HEK293 (cell line): ENCODE data around the gene PDCL3.

Experiments
- GFI1B ChIP-seq: fragments of 450-650 bp; formaldehyde crosslinking; IDR thresholded peaks from 2 replicates; pipeline ENCODE4 v1.5.1; 2016; ENCODE audit warnings: missing biosample characterization, missing genetic modification characterization
- KLF8 ChIP-seq: fragments of 450-650 bp; formaldehyde crosslinking; IDR thresholded peaks from 2 replicates; pipeline ENCODE4 v1.5.1; 2016; ENCODE audit warnings: missing biosample characterization, missing genetic modification characterization
- SALL2 ChIP-seq: fragments of 450-650 bp; formaldehyde crosslinking; IDR thresholded peaks from 2 replicates; pipeline ENCODE4 v1.5.0; 2017; ENCODE audit warnings: missing biosample characterization, mild to moderate bottlenecking, missing genetic modification characterization, borderline replicate concordance
- SETDB1 ChIP-seq: IDR thresholded peaks from one replicate; pipeline ENCODE4 v1.6.1; 2017; ENCODE audit warnings: mild to moderate bottlenecking, low read length, moderate library complexity, mixed read lengths; ENCODE audit not compliant: insufficient read length
- YY1 ChIP-seq: fragments of 450-650 bp; formaldehyde crosslinking; IDR thresholded peaks from 2 replicates; pipeline ENCODE4 v1.5.1; 2018; ENCODE audit warnings: missing biosample characterization, missing genetic modification characterization
- ZBTB1 ChIP-seq: fragments of 450-650 bp; formaldehyde crosslinking; IDR thresholded peaks from 2 replicates; pipeline ENCODE4 v1.5.1; 2016; ENCODE audit warnings: missing biosample characterization, missing genetic modification characterization
- ZBTB20 ChIP-seq: fragments of 450-650 bp; formaldehyde crosslinking; IDR thresholded peaks from 2 replicates; pipeline ENCODE4 v1.5.1; 2016; ENCODE audit warnings: missing biosample characterization, missing genetic modification characterization
- ZBTB48 ChIP-seq: fragments of 450-650 bp; formaldehyde crosslinking; IDR thresholded peaks from 2 replicates; pipeline ENCODE4 v1.5.1; 2016; ENCODE audit warnings: missing biosample characterization, missing genetic modification characterization
- ZBTB7A ChIP-seq: fragments of 450-650 bp; formaldehyde crosslinking; IDR thresholded peaks from 2 replicates; pipeline ENCODE4 v1.5.1; 2016; ENCODE audit warnings: low read depth, missing biosample characterization, missing genetic modification characterization
- ZBTB8A ChIP-seq: fragments of 450-650 bp; formaldehyde crosslinking; IDR thresholded peaks from 2 replicates; pipeline ENCODE4 v1.5.1; 2016; ENCODE audit warnings: missing biosample characterization, missing genetic modification characterization
- ZFP3 ChIP-seq: fragments of 450-650 bp; formaldehyde crosslinking; IDR thresholded peaks from 2 replicates; pipeline ENCODE4 v1.5.1; 2016; ENCODE audit warnings: low read depth, missing biosample characterization, missing genetic modification characterization
- ZNF350 ChIP-seq: fragments of 450-650 bp; formaldehyde crosslinking; IDR thresholded peaks from 2 replicates; pipeline ENCODE4 v1.5.0; 2017; ENCODE audit warnings: missing biosample characterization, mild to moderate bottlenecking, missing genetic modification characterization
- ZNF354C ChIP-seq: fragments of 450-650 bp; formaldehyde crosslinking; IDR thresholded peaks from 2 replicates; pipeline ENCODE4 v1.5.1; 2016; ENCODE audit warnings: missing biosample characterization, missing genetic modification characterization, low read depth, borderline replicate concordance
- ZNF426 ChIP-seq: fragments of 450-650 bp; formaldehyde crosslinking; IDR thresholded peaks from 2 replicates; pipeline ENCODE4 v1.5.1; 2017; ENCODE audit warnings: missing biosample characterization, missing genetic modification characterization, mild to moderate bottlenecking, inconsistent platforms, moderate library complexity
- ZNF521 ChIP-seq: fragments of 450-650 bp; formaldehyde crosslinking; IDR thresholded peaks from 2 replicates; pipeline ENCODE4 v1.5.1; 2017; ENCODE audit warnings: missing biosample characterization, mild to moderate bottlenecking, missing genetic modification characterization
- ZNF571 ChIP-seq: fragments of 450-650 bp; formaldehyde crosslinking; IDR thresholded peaks from 2 replicates; pipeline ENCODE4 v1.5.0; 2017; ENCODE audit warnings: missing biosample characterization, missing genetic modification characterization
- ZNF654 ChIP-seq: fragments of 450-650 bp; formaldehyde crosslinking; IDR thresholded peaks from 2 replicates; pipeline ENCODE4 v1.5.1; 2016; ENCODE audit warnings: low read depth, missing biosample characterization, missing genetic modification characterization
- ZNF658 ChIP-seq: fragments of 450-650 bp; formaldehyde crosslinking; IDR thresholded peaks from 2 replicates; pipeline ENCODE4; 2016; ENCODE audit warnings: missing biosample characterization, missing genetic modification characterization
- ZNF670 ChIP-seq: fragments of 450-650 bp; formaldehyde crosslinking; IDR thresholded peaks from 2 replicates; pipeline ENCODE4 v1.5.1; 2016; ENCODE audit warnings: missing biosample characterization, missing genetic modification characterization, low read depth
- ZNF747 ChIP-seq: fragments of 450-650 bp; formaldehyde crosslinking; IDR thresholded peaks from 2 replicates; pipeline ENCODE4 v1.5.1; 2016; ENCODE audit warnings: missing biosample characterization, missing genetic modification characterization
- ZNF768 ChIP-seq: fragments of 450-650 bp; formaldehyde crosslinking; IDR thresholded peaks from 2 replicates; pipeline ENCODE4 v1.5.1; 2018; ENCODE audit warnings: missing biosample characterization, mild to moderate bottlenecking, missing genetic modification characterization
- ZNF785 ChIP-seq: fragments of 450-650 bp; formaldehyde crosslinking; IDR thresholded peaks from 2 replicates; pipeline ENCODE4 v1.5.1; 2016; ENCODE audit warnings: missing biosample characterization, missing genetic modification characterization
- ZNF792 ChIP-seq: fragments of 450-650 bp; formaldehyde crosslinking; IDR thresholded peaks from 2 replicates; pipeline ENCODE4 v1.5.1; 2016; ENCODE audit warnings: missing biosample characterization, missing genetic modification characterization
- ZNF837 ChIP-seq: fragments of 450-650 bp; formaldehyde crosslinking; IDR thresholded peaks from 2 replicates; pipeline ENCODE4 v1.5.1; 2016; ENCODE audit warnings: missing biosample characterization, missing genetic modification characterization
- TF ChIP-seq, protein P1 (sequence below): fragments of 450-650 bp; formaldehyde crosslinking; conservative IDR thresholded peaks from 2 replicates; pipeline ENCODE4 v1.5.1; 2016; ENCODE audit warnings: low read depth, missing biosample characterization, missing genetic modification characterization
- TF ChIP-seq, protein P2 (sequence below): fragments of 450-650 bp; formaldehyde crosslinking; IDR thresholded peaks from 2 replicates; pipeline ENCODE4 v1.5.1; 2016; ENCODE audit warnings: missing biosample characterization, missing genetic modification characterization
- TF ChIP-seq, protein P3 (sequence below): fragments of 450-650 bp; formaldehyde crosslinking; IDR thresholded peaks from 2 replicates; pipeline ENCODE4 v1.5.1; 2016; ENCODE audit warnings: missing biosample characterization, missing genetic modification characterization
- TF ChIP-seq, protein P4 (sequence below): sonication (generic); formaldehyde crosslinking; IDR thresholded peaks from 2 replicates; pipeline ENCODE4 v1.8.1; 2022; ENCODE audit warnings: mild to moderate bottlenecking, moderate library complexity, missing genetic modification reagents
- TF ChIP-seq, protein P5 (sequence below): fragments of 450-650 bp; formaldehyde crosslinking; IDR thresholded peaks from 2 replicates; pipeline ENCODE4 v1.5.1; 2016; ENCODE audit warnings: missing biosample characterization, missing genetic modification characterization

The PDCL3 gene

DNA sequence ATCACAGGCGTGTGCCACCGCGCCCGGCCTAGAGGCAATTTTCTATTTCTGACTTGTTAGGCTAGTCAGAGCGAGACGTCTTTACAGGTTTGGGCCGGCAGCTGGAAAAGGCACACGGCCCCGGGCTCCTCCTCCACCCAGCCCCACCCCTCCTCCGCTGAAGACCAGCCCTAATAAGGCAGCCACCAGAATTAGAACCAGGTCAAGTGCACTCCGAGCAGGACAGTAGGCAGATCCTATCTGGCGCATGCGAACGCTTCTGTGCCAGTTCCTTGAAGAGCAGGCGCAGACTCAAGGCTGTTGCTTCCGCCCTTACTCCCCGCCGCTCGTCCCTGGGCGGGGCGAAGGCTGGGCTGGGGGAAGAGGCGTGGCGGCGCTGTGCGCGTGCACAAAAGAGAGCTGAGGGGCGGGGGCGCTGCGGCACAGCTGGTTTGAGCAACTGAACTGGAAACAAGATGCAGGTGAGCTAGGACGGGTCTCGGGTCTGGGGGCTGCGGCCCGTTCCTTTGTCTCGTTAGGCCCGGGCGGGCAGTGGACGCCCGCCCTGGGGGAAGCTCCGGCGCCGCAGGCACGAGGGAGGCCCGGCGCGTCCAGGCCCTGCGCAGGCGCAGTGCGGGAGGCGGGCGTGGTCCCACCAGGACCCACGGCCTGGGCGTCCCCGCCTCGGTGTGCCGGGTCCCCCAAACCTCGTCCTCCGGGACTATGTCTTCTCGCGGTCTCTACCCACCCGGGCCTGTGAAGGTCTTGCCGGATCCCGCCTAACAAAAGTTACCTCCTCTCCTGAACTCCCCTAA, at the start of gene PDCL3 (continued):
- TF ChIP-seq, protein P1, sequence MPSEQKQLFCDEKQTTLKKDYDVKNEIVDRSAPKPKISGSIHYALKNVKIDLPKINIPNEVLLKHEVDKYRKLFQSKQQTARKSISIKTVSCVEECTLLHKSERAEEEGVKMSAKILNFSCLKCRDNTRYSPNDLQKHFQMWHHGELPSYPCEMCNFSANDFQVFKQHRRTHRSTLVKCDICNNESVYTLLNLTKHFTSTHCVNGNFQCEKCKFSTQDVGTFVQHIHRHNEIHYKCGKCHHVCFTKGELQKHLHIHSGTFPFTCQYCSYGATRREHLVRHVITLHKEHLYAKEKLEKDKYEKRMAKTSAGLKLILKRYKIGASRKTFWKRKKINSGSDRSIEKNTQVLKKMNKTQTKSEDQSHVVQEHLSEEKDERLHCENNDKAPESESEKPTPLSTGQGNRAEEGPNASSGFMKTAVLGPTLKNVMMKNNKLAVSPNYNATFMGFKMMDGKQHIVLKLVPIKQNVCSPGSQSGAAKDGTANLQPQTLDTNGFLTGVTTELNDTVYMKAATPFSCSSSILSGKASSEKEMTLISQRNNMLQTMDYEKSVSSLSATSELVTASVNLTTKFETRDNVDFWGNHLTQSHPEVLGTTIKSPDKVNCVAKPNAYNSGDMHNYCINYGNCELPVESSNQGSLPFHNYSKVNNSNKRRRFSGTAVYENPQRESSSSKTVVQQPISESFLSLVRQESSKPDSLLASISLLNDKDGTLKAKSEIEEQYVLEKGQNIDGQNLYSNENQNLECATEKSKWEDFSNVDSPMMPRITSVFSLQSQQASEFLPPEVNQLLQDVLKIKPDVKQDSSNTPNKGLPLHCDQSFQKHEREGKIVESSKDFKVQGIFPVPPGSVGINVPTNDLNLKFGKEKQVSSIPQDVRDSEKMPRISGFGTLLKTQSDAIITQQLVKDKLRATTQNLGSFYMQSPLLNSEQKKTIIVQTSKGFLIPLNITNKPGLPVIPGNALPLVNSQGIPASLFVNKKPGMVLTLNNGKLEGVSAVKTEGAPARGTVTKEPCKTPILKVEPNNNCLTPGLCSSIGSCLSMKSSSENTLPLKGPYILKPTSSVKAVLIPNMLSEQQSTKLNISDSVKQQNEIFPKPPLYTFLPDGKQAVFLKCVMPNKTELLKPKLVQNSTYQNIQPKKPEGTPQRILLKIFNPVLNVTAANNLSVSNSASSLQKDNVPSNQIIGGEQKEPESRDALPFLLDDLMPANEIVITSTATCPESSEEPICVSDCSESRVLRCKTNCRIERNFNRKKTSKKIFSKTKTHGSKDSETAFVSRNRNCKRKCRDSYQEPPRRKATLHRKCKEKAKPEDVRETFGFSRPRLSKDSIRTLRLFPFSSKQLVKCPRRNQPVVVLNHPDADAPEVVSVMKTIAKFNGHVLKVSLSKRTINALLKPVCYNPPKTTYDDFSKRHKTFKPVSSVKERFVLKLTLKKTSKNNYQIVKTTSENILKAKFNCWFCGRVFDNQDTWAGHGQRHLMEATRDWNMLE (tag by site-specific recombination) = peak; percentile 43; the same call in 1 of the 2 replicates
- no peak for TF ChIP-seq YY1
- TF ChIP-seq ZNF785 = no peak
- no peak for TF ChIP-seq ZNF747 (tag by site-specific recombination)
- TF ChIP-seq, protein P2, sequence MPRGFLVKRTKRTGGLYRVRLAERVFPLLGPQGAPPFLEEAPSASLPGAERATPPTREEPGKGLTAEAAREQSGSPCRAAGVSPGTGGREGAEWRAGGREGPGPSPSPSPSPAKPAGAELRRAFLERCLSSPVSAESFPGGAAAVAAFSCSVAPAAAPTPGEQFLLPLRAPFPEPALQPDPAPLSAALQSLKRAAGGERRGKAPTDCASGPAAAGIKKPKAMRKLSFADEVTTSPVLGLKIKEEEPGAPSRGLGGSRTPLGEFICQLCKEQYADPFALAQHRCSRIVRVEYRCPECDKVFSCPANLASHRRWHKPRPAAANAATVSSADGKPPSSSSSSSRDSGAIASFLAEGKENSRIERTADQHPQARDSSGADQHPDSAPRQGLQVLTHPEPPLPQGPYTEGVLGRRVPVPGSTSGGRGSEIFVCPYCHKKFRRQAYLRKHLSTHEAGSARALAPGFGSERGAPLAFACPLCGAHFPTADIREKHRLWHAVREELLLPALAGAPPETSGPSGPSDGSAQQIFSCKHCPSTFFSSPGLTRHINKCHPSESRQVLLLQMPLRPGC (tag by site-specific recombination) = no peak
- no peak for TF ChIP-seq SALL2
- TF ChIP-seq ZNF521 (tag by site-specific recombination) = no peak
- TF ChIP-seq ZBTB20 (tag by site-specific recombination) = peak; percentile 82
- TF ChIP-seq ZNF354C (tag by site-specific recombination) = no peak
- TF ChIP-seq, protein P3, sequence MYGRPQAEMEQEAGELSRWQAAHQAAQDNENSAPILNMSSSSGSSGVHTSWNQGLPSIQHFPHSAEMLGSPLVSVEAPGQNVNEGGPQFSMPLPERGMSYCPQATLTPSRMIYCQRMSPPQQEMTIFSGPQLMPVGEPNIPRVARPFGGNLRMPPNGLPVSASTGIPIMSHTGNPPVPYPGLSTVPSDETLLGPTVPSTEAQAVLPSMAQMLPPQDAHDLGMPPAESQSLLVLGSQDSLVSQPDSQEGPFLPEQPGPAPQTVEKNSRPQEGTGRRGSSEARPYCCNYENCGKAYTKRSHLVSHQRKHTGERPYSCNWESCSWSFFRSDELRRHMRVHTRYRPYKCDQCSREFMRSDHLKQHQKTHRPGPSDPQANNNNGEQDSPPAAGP (tag by site-specific recombination) = peak; percentile 60; the same call in 1 of the 2 replicates
- peak; percentile 91 for TF ChIP-seq ZBTB8A (tag by site-specific recombination)
- 0 out of 2 replicates have a peak, but pooled peaks have one; percentile 59 for TF ChIP-seq ZBTB48 (tag by site-specific recombination)
- no peak for TF ChIP-seq ZNF654 (tag by site-specific recombination)
- no peak for TF ChIP-seq ZNF350 (tag by site-specific recombination)
- TF ChIP-seq ZNF837 (tag by site-specific recombination) = no peak
- TF ChIP-seq ZNF571 (tag by site-specific recombination) = no peak
- no peak for TF ChIP-seq GFI1B (tag by site-specific recombination)
- TF ChIP-seq ZNF792 (tag by site-specific recombination) = no peak
- no peak for TF ChIP-seq SETDB1
- TF ChIP-seq, protein P4, sequence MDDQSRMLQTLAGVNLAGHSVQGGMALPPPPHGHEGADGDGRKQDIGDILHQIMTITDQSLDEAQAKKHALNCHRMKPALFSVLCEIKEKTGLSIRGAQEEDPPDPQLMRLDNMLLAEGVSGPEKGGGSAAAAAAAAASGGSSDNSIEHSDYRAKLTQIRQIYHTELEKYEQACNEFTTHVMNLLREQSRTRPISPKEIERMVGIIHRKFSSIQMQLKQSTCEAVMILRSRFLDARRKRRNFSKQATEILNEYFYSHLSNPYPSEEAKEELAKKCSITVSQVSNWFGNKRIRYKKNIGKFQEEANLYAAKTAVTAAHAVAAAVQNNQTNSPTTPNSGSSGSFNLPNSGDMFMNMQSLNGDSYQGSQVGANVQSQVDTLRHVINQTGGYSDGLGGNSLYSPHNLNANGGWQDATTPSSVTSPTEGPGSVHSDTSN (CRISPR knock-in tag) = no peak; the same call in none of the 2 replicates
- TF ChIP-seq ZNF768 (tag by site-specific recombination) = no peak
- TF ChIP-seq, protein P5, sequence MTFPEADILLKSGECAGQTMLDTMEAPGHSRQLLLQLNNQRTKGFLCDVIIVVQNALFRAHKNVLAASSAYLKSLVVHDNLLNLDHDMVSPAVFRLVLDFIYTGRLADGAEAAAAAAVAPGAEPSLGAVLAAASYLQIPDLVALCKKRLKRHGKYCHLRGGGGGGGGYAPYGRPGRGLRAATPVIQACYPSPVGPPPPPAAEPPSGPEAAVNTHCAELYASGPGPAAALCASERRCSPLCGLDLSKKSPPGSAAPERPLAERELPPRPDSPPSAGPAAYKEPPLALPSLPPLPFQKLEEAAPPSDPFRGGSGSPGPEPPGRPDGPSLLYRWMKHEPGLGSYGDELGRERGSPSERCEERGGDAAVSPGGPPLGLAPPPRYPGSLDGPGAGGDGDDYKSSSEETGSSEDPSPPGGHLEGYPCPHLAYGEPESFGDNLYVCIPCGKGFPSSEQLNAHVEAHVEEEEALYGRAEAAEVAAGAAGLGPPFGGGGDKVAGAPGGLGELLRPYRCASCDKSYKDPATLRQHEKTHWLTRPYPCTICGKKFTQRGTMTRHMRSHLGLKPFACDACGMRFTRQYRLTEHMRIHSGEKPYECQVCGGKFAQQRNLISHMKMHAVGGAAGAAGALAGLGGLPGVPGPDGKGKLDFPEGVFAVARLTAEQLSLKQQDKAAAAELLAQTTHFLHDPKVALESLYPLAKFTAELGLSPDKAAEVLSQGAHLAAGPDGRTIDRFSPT (tag by site-specific recombination) = peak; percentile 5; the same call in 1 of the 2 replicates
- no peak for TF ChIP-seq ZNF670 (tag by site-specific recombination)
- no peak for TF ChIP-seq ZBTB7A (tag by site-specific recombination)
- no peak for TF ChIP-seq ZBTB1 (tag by site-specific recombination)
- TF ChIP-seq ZNF658 = no peak
- TF ChIP-seq ZFP3 (tag by site-specific recombination) = no peak
- no peak for TF ChIP-seq ZNF426 (tag by site-specific recombination)
- TF ChIP-seq KLF8 (tag by site-specific recombination) = peak; percentile 93
